ENCODE data around the gene ZNF613. TPM values are rescaled to one million over a fixed set of nuclear protein-coding genes. Genes with fewer than 3 reads are reported as not detected.
A peak's percentile ranks its signal among the peaks of the same experiment; 100 is the strongest.
"Not testable (repeated sequence)": the region's sequence is repeated elsewhere in the genome, so short reads cannot be mapped to it uniquely, and the experiment has no call there.

The ZNF613 gene
- total and polyA plus RNA-seq, 4 donors = 1.1 to 2.8 (median 2.0) TPM

DNA sequence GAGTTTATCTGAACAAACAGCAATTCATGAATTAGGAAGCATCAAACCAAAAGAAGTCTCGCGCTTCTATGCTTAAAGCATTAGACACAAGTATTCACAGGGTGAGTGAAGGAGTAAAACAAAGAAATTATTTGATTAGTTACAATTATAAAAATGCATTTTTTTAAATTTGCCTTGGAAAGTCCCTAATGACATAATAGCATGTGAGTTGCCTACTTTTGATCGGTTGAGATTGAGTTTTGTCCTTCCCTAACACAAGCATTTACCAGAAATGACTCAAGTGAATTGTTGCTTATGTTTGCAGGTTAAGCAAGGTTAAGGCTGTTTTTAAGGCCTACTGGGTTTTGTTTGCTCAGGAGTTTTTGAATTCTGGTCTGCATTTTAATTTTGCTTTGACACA is 22.1 kb upstream of the ZNF613 start:
- no peak overlapping the region for H3K9ac ChIP-seq (ENCODE audit: low read depth in 1 of 2, low read length in 2 of 2)
- peak overlapping the region in 2 of 3 donors; percentile 3 to 91 for H3K4me3 ChIP-seq (ENCODE audit: low read depth in 1 of 3, low read length in 3 of 3)
- no peaks in the 10 kb centered on the region for H3K27me3 ChIP-seq (ENCODE audit: control insufficient read depth in 4 of 4, insufficient read depth in 4 of 4, low read length in 3 of 4)
- peaks cover 25 to 48% (median 28%) of the 10 kb centered on the region in 4 donors for H3K9me3 ChIP-seq (ENCODE audit: control insufficient read depth in 4 of 4, low read length in 3 of 4)
- DNase-seq (ENCODE audit: low spot score) = no peak
- H3K4me1 ChIP-seq (ENCODE audit: control insufficient read depth in 4 of 4, insufficient read depth in 4 of 4, low read length in 3 of 4) = peaks cover 2 to 9% (median 5%) of the 10 kb centered on the region in 4 donors
- no peak overlapping the region for H3K27ac ChIP-seq (ENCODE audit: low read depth in 1 of 2, low read length in 2 of 2)
- TF ChIP-seq JUND (IDR thresholded peaks at IDR 0.05) (no peak), RAD21 (IDR thresholded peaks at IDR 0.05) (no peak), YY1 (IDR thresholded peaks at IDR 0.05) (no peak), FOXA1 (IDR thresholded peaks at IDR 0.05) (no peak)
- TF ChIP-seq, protein P1, sequence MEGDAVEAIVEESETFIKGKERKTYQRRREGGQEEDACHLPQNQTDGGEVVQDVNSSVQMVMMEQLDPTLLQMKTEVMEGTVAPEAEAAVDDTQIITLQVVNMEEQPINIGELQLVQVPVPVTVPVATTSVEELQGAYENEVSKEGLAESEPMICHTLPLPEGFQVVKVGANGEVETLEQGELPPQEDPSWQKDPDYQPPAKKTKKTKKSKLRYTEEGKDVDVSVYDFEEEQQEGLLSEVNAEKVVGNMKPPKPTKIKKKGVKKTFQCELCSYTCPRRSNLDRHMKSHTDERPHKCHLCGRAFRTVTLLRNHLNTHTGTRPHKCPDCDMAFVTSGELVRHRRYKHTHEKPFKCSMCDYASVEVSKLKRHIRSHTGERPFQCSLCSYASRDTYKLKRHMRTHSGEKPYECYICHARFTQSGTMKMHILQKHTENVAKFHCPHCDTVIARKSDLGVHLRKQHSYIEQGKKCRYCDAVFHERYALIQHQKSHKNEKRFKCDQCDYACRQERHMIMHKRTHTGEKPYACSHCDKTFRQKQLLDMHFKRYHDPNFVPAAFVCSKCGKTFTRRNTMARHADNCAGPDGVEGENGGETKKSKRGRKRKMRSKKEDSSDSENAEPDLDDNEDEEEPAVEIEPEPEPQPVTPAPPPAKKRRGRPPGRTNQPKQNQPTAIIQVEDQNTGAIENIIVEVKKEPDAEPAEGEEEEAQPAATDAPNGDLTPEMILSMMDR (IDR thresholded peaks at IDR 0.05; ENCODE audit: low read depth, low read length, missing input control) = no peak
- TF ChIP-seq, protein P2, sequence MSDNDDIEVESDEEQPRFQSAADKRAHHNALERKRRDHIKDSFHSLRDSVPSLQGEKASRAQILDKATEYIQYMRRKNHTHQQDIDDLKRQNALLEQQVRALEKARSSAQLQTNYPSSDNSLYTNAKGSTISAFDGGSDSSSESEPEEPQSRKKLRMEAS (IDR thresholded peaks at IDR 0.05) = peak; percentile 3
- TF ChIP-seq, protein P3, sequence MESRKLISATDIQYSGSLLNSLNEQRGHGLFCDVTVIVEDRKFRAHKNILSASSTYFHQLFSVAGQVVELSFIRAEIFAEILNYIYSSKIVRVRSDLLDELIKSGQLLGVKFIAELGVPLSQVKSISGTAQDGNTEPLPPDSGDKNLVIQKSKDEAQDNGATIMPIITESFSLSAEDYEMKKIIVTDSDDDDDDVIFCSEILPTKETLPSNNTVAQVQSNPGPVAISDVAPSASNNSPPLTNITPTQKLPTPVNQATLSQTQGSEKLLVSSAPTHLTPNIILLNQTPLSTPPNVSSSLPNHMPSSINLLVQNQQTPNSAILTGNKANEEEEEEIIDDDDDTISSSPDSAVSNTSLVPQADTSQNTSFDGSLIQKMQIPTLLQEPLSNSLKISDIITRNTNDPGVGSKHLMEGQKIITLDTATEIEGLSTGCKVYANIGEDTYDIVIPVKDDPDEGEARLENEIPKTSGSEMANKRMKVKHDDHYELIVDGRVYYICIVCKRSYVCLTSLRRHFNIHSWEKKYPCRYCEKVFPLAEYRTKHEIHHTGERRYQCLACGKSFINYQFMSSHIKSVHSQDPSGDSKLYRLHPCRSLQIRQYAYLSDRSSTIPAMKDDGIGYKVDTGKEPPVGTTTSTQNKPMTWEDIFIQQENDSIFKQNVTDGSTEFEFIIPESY (IDR thresholded peaks at IDR 0.05) = no peak
- 39% methylated on average over 3 of the region's 3 CpGs for WGBS
- peaks cover 0 to 13% (median 8%) of the 10 kb centered on the region in 4 donors for H3K36me3 ChIP-seq (ENCODE audit: control insufficient read depth in 4 of 4, insufficient read depth in 3 of 4, low read depth in 1 of 4, low read length in 3 of 4)

DNA sequence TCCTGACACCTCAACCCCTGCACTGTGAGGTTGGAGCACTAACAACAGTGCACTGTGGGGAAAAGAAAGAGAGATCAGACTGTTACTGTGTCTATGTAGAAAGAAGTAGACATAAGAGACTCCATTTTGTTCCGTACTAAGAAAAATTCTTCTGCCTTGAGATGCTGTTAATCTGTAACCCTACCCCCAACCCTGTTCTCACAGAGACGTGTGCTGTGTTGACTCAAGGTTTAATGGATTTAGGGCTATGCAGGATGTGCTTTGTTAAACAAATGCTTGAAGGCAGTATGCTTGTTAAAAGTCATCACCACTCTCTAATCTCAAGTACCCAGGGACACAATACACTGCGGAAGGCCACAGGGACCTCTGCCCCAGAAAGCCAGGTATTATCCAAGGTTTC is 21.6 kb upstream of the ZNF613 start:
- DNase-seq (ENCODE audit: low spot score); H3K9ac ChIP-seq (ENCODE audit: low read depth in 1 of 2, low read length in 2 of 2); H3K27ac ChIP-seq (ENCODE audit: low read depth in 1 of 2, low read length in 2 of 2); H3K36me3 ChIP-seq (ENCODE audit: control insufficient read depth in 4 of 4, insufficient read depth in 3 of 4, low read depth in 1 of 4, low read length in 3 of 4); H3K4me1 ChIP-seq (ENCODE audit: control insufficient read depth in 4 of 4, insufficient read depth in 4 of 4, low read length in 3 of 4); H3K27me3 ChIP-seq (ENCODE audit: control insufficient read depth in 4 of 4, insufficient read depth in 4 of 4, low read length in 3 of 4): not testable (repeated sequence)
- peaks cover 21 to 46% (median 25%) of the 10 kb centered on the region in 4 donors for H3K9me3 ChIP-seq (ENCODE audit: control insufficient read depth in 4 of 4, low read length in 3 of 4)
- peak overlapping the region in 1 of 3 donors; percentile 3 for H3K4me3 ChIP-seq (ENCODE audit: low read depth in 1 of 3, low read length in 3 of 3)
- 63% methylated on average over 3 of the region's 3 CpGs for WGBS

DNA sequence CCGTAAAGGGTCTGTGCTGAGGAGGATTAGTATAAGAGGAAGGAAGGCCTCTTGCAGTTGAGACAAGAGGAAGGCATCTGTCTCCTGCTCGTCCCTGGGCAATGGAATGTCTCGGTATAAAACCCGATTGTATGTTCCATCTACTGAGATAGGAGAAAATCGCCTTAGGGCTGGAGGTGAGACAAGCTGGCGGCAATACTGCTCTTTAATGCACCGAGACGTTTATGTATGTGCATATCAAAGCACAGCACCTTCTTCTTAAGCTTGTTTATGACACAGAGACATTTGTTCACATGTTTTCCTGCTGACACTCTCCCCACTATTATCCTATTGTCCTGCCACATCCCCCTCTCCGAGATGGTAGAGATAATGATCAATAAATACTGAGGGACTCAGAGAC is 21.2 kb upstream of the ZNF613 start:
- H3K27ac ChIP-seq (ENCODE audit: low read depth in 1 of 2, low read length in 2 of 2); H3K9ac ChIP-seq (ENCODE audit: low read depth in 1 of 2, low read length in 2 of 2): not testable (repeated sequence)
- WGBS = 33% methylated on average over 9 of the region's 9 CpGs

DNA sequence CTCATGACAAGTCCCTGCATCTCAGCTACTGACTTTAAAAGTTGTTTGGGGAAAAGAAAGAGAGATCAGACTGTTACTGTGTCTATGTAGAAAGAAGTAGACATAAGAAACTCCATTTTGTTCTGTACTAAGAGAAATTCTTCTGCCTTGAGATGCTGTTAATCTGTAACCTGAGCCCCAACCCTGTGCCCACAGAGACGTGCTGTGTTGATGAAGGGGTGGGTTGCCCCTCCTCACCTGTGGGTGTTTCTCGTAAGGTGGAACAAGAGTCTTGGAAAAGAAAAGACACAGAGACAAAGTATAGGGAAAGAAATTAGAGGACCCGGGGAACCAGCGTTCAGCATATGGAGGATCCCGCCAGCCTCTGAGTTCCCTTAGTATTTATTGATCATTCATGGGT is 19.3 kb upstream of the ZNF613 start:
- not testable (repeated sequence) for H3K27me3 ChIP-seq (ENCODE audit: control insufficient read depth in 4 of 4, insufficient read depth in 4 of 4, low read length in 3 of 4); H3K27ac ChIP-seq (ENCODE audit: low read depth in 1 of 2, low read length in 2 of 2); H3K9ac ChIP-seq (ENCODE audit: low read depth in 1 of 2, low read length in 2 of 2); DNase-seq (ENCODE audit: low spot score); H3K36me3 ChIP-seq (ENCODE audit: control insufficient read depth in 4 of 4, insufficient read depth in 3 of 4, low read depth in 1 of 4, low read length in 3 of 4); H3K4me3 ChIP-seq (ENCODE audit: low read depth in 1 of 3, low read length in 3 of 3); H3K4me1 ChIP-seq (ENCODE audit: control insufficient read depth in 4 of 4, insufficient read depth in 4 of 4, low read length in 3 of 4)
- 40% methylated on average over 5 of the region's 5 CpGs for WGBS
- H3K9me3 ChIP-seq (ENCODE audit: control insufficient read depth in 4 of 4, low read length in 3 of 4) = peaks cover 10 to 39% (median 21%) of the 10 kb centered on the region in 4 donors

More for the DNA sequence above, 21.2 kb upstream of the ZNF613 start:
- Histone ChIP-seq H3K4me3 (ENCODE audit: low read depth in 1 of 3, low read length in 3 of 3) (peak overlapping the region in 1 of 3 donors; percentile 16), H3K9me3 (ENCODE audit: control insufficient read depth in 4 of 4, low read length in 3 of 4) (peaks cover 17 to 44% (median 23%) of the 10 kb centered on the region in 4 donors)
- not testable (repeated sequence) for H3K27me3 ChIP-seq (ENCODE audit: control insufficient read depth in 4 of 4, insufficient read depth in 4 of 4, low read length in 3 of 4); H3K36me3 ChIP-seq (ENCODE audit: control insufficient read depth in 4 of 4, insufficient read depth in 3 of 4, low read depth in 1 of 4, low read length in 3 of 4); H3K4me1 ChIP-seq (ENCODE audit: control insufficient read depth in 4 of 4, insufficient read depth in 4 of 4, low read length in 3 of 4); DNase-seq (ENCODE audit: low spot score)

All from liver (tissue), 9 donors.